HFFc6 (cell line): ENCODE data around the gene KNSTRN. TPM values are rescaled to one million over a fixed set of nuclear protein-coding genes. Genes with fewer than 3 reads are reported as not detected.

Experiments used
- DNase-seq: peaks from one replicate; pipeline ENCODE4 v3.0.0-alpha.2; 2018
- H3K27ac Mint-ChIP-seq: 2 replicates; pipeline ENCODE4 v1.8.0; 2020; ENCODE audit warnings: mild to moderate bottlenecking, mixed read lengths
- H3K27me3 Mint-ChIP-seq: 2 replicates; pipeline ENCODE4 v1.8.0; 2021; ENCODE audit warnings: mild to moderate bottlenecking, moderate library complexity, mixed read lengths; ENCODE audit not compliant: insufficient read depth
- H3K36me3 Mint-ChIP-seq: 2 replicates; pipeline ENCODE4 v1.8.0; 2021; ENCODE audit warnings: low read depth, mixed read lengths
- H3K4me1 Mint-ChIP-seq: 2 replicates; pipeline ENCODE4 v1.8.0; 2020; ENCODE audit warnings: low read depth, mixed read lengths
- H3K4me3 Mint-ChIP-seq: 2 replicates; pipeline ENCODE4 v1.8.0; 2020; ENCODE audit warnings: mild to moderate bottlenecking, moderate library complexity, mixed read lengths
- H3K9me3 Mint-ChIP-seq: 2 replicates; pipeline ENCODE4 v1.8.0; 2020; ENCODE audit warnings: mild to moderate bottlenecking, mixed read lengths
- CTCF ChIP-seq: fragments of 200-600 bp; sonication (generic); IDR thresholded peaks from 2 replicates; pipeline ENCODE4 v1.5.0; 2021; ENCODE audit warnings: antibody characterized with exemption, mild to moderate bottlenecking
- total RNA-seq, 6 experiments: library from RNA; stranded (reverse); fragmentation: NEBNext Ultra II Directional; extraction: Animal tissue kit (Norgen Biotek cat#: 25700); gene quantifications; 2 replicates in 1 of 6; 3 replicates in 5 of 6; pipeline ENCODE4 v1.2.3, GENCODE V29; 2021

KNSTRN gene
- total RNA-seq, 6 experiments from 2014 or later, result 26.2 to 49.7 (median 47.5) TPM

DNA sequence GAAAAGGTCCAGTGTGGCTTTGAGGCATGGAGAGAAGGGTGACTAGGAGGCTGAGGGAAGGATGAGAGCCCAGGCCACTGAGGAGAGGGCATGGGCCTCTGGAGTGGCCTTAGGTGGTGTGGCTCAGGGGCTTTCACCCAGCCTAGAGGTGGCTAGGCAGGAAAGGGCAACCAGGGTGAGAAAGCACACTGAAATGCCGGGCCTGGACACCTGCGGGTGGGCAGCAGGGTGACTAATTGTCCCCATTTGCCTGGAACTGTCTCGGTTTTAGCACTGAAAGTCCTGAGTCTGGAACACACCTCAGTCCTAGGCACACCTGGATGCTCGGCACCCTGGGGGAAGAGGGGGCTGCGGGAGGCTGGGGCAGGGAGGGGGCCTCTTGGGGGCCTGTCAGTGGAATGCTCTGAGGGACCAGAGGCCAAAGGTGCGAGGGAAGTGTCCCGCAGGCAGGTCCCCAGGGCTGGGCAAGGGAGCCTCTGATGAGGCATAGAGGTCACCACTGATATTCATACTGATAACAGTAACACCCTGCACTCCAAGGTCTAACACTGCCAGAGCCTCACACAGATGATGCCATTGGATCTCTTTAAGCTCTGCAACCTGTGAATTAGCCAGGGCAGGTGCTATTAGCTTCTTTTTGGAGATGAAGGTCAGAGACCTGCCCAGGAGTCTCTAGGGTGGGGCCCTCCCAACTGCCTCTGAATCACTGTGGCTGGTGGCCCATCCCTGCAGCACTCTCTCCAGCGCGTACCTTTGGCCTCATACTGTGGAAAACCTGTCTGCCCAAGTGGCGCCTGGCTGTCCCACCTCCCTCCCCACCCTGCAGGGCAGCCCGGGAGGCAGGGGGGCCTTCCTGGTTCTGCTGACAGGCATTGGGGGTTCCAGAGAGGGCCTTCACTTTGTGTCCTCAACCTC, 34.7 kb upstream of the KNSTRN start:
- no peak for TF ChIP-seq CTCF

GRCh38 chr15:40348474-40348870, 34.0 kb upstream of the KNSTRN start:
- no peak for DNase-seq
- Mint-ChIP-seq H3K9me3 (no peaks in the 10 kb centered on the region), H3K27ac (no peak overlapping the region), H3K36me3 (no peaks in the 10 kb centered on the region), H3K27me3 (peaks cover 17% of the 10 kb centered on the region), H3K4me3 (no peak overlapping the region), H3K4me1 (peaks cover 12% of the 10 kb centered on the region)
- no peak for TF ChIP-seq CTCF

More for the DNA sequence above, 34.7 kb upstream of the KNSTRN start:
- Mint-ChIP-seq H3K27me3 (peaks cover 17% of the 10 kb centered on the region), H3K4me1 (peaks cover 19% of the 10 kb centered on the region), H3K4me3 (no peak overlapping the region), H3K36me3 (no peaks in the 10 kb centered on the region), H3K27ac (no peak overlapping the region), H3K9me3 (no peaks in the 10 kb centered on the region)
- no peak for DNase-seq

- DNase-seq, result no peak
- Mint-ChIP-seq H3K27me3 (peaks cover 21% of the 10 kb centered on the region), H3K9me3 (no peaks in the 10 kb centered on the region), H3K27ac (no peak overlapping the region), H3K4me1 (peaks cover 7% of the 10 kb centered on the region), H3K36me3 (no peaks in the 10 kb centered on the region), H3K4me3 (no peak overlapping the region)
- no peak for TF ChIP-seq CTCF
Measured at GRCh38 chr15:40349163-40349562, 33.4 kb upstream of the KNSTRN start.

GRCh38 chr15:40352281-40352901, 30.1 kb upstream of the KNSTRN start:
- no peak; the same call in 1 of the 2 replicates for TF ChIP-seq CTCF
- no peak overlapping the region for H3K4me3 Mint-ChIP-seq
- H3K9me3 Mint-ChIP-seq, result no peaks in the 10 kb centered on the region
- no peak for DNase-seq
- H3K27ac Mint-ChIP-seq, result no peak overlapping the region
- peaks cover 25% of the 10 kb centered on the region for H3K27me3 Mint-ChIP-seq
- no peaks in the 10 kb centered on the region for H3K36me3 Mint-ChIP-seq
- peaks cover 8% of the 10 kb centered on the region; the same call in 1 of the 2 replicates for H3K4me1 Mint-ChIP-seq

DNA sequence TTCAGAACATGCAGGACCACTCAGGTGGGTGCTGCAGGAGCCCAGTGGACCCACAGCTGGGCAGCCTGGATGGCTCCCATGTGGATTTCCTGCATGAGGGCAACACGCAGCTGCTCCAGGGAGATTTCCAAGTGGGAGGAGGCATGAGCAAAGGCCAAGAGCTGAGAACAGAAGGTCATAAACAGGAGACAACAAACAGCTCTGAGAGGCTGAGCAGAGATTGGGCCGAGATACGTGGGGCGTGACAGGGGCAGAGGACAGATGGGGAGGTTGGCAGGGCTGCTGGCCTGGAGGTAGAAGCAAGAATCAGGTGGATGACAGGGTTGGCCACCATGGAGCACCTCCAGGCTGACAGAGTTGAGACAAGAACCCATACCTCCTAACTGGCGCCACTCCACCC, 28.8 kb upstream of the KNSTRN start:
- TF ChIP-seq CTCF, result no peak
- Mint-ChIP-seq H3K36me3 (no peaks in the 10 kb centered on the region), H3K9me3 (no peaks in the 10 kb centered on the region), H3K4me3 (no peak overlapping the region), H3K27me3 (peaks cover 23% of the 10 kb centered on the region), H3K27ac (no peak overlapping the region), H3K4me1 (peaks cover 8% of the 10 kb centered on the region; the same call in 1 of the 2 replicates)
- no peak for DNase-seq
